Activated T-helper 17 cell treated with anti-CD3 and anti-CD28 coated beads, Interleukin-2, amount 50 U/mL, for 72 hours (primary cell): Measurements from ENCODE around the gene ACTR6. TPM values are rescaled to one million over a fixed set of nuclear protein-coding genes. Genes with fewer than 3 reads are reported as not detected.

Source experiments
- ATAC-seq: fragments of 150-1000 bp; cut with Tn5 transposase; replicated peaks from 2 replicates; pipeline ENCODE4 v1.10.0; 2021; ENCODE audit warnings: mild to moderate bottlenecking, moderate library complexity
- H3K27ac Mint-ChIP-seq: one replicate; pipeline ENCODE4 v1.8.0; 2022; ENCODE audit warnings: mixed read lengths
- H3K27me3 Mint-ChIP-seq: one replicate; pipeline ENCODE4 v1.8.0; 2022; ENCODE audit warnings: mixed read lengths
- H3K36me3 Mint-ChIP-seq: one replicate; pipeline ENCODE4 v1.8.0; 2022; ENCODE audit warnings: low read depth, mild to moderate bottlenecking, mixed read lengths
- H3K4me1 Mint-ChIP-seq: one replicate; pipeline ENCODE4 v1.8.0; 2022; ENCODE audit warnings: mixed read lengths
- H3K4me3 Mint-ChIP-seq: one replicate; pipeline ENCODE4 v1.8.0; 2022; ENCODE audit warnings: mild to moderate bottlenecking, mixed read lengths
- H3K9me3 Mint-ChIP-seq: one replicate; pipeline ENCODE4 v1.8.0; 2022; ENCODE audit warnings: mixed read lengths
- total RNA-seq, 2 donors: library from RNA; stranded (reverse); gene quantifications; one replicate each; pipeline ENCODE4 v1.2.3, GENCODE V29; 2022

Gene ACTR6
- 10 to 100 TPM; 31.0 to 40.6 TPM for total RNA-seq

DNA sequence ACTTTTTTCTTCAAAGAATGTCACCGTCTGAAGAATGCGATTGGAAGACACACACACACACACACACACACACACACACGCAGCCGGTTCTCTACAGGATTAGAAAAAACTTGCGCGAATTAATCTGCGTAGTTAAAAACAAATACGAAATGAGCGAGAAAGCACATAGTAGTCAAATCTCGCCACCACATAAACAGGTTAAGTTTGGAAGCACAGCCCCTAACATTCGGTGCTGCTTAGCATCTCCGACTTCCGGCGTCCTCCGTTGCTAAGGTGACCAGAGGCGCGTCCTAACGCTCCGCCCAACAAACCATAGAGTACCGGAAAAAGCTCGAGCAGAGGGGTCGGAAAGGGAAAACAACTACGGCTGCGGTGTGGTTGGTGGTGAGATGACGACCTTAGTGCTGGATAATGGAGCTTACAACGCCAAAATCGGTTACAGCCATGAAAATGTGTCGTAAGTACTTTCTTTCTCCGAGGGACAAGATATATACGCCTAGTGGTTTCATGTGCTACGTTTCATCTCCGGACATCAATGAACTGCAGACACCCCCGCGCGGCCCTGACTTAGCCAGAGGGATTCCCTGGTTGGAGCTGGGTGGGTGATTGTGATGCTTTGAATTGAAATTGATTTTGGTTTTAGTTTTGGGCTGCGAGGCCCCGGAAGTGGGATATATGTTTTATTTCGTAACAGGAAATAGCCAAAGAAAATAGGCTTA lies at the start of gene ACTR6:
ACTR6 (plus strand) TSS at position 353 of the 719 bp plus-strand sequence; CDS start at position 390, 37 bp downstream.
- peak within 1 kb of the TSS; percentile 98 for H3K27ac Mint-ChIP-seq
- H3K4me3 Mint-ChIP-seq = peak within 1 kb of the TSS; percentile 100
- peaks cover 32% of the 10 kb centered on the region for H3K36me3 Mint-ChIP-seq
- H3K9me3 Mint-ChIP-seq = no peaks in the 10 kb centered on the region
- peaks cover 6% of the 10 kb centered on the region for H3K4me1 Mint-ChIP-seq
- no peaks in the 10 kb centered on the region for H3K27me3 Mint-ChIP-seq
- ATAC-seq = peak; percentile 87

GRCh38 chr12:100151769-100152168 lies 48.8 kb upstream of the ACTR6 start:
- H3K36me3 Mint-ChIP-seq = no peaks in the 10 kb centered on the region
- H3K27ac Mint-ChIP-seq = no peak overlapping the region
- no peak overlapping the region for H3K4me3 Mint-ChIP-seq
- H3K27me3 Mint-ChIP-seq = no peaks in the 10 kb centered on the region
- ATAC-seq = no peak
- H3K9me3 Mint-ChIP-seq = no peaks in the 10 kb centered on the region
- H3K4me1 Mint-ChIP-seq = peaks cover 12% of the 10 kb centered on the region

DNA sequence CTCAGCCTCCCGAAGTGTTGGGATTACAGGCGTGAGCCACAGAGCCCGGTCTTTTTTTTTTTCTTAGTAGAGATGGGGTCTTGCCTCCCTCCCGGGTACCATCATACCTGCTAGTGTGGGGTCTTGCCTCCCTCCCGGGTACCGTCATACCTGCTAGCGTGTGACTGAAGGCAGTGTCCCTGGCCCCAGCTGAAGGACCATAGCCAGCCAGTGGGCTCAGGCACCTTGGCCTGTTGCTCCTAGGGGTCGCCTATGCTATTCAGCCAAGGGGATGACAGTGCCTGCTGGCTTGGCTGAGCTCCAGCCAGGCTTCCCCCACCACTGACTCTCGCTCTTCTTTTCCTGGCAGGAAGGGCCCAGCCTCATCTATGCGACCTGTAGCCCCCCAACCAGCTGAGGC lies 47.5 kb upstream of the ACTR6 start:
- Mint-ChIP-seq H3K36me3 (no peaks in the 10 kb centered on the region), H3K27me3 (no peaks in the 10 kb centered on the region), H3K4me3 (no peak overlapping the region), H3K4me1 (peaks cover 12% of the 10 kb centered on the region), H3K9me3 (no peaks in the 10 kb centered on the region), H3K27ac (no peak overlapping the region)
- ATAC-seq = no peak

DNA sequence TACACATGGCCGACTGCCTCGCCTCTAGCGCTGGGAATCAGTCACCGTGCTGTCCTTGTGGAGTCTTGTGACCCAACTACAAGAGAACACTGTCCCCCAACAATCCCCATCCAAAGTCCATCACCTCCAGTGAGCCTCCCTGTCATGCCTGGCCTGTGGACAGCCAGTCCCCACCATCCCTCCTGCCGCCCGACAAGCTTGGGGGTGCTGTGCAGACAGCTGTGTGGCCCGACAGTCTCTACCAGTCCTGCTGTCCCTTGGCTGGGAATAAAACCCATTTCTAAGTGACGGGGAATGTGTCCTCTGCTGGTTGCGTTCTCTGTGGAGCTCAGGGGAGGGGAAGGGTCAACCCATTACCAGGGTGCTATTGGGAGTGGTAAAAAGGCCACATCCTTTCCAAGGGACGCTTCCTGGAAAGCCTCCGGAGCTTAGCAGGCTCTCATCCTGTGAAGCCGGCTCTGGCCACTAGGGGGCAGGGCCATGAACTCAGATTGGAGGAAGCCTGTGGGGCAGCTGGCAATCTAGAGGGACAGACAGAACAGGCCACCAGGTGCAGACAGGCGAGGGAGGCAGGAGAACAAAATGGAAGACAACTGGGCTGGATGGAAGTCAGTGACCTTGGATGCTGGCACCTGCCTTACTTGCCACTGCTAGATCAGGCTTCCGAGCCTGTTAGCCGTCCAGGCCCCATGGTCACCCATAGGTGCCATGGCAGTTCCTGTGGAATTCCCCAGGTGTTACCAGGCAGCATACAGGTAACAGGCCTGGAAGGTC lies 46.0 kb upstream of the ACTR6 start:
- Mint-ChIP-seq H3K27ac (peak overlapping the region; percentile 39), H3K4me1 (peaks cover 6% of the 10 kb centered on the region), H3K36me3 (no peaks in the 10 kb centered on the region), H3K9me3 (no peaks in the 10 kb centered on the region), H3K27me3 (no peaks in the 10 kb centered on the region), H3K4me3 (no peak overlapping the region)
- peak; percentile 80 for ATAC-seq

DNA sequence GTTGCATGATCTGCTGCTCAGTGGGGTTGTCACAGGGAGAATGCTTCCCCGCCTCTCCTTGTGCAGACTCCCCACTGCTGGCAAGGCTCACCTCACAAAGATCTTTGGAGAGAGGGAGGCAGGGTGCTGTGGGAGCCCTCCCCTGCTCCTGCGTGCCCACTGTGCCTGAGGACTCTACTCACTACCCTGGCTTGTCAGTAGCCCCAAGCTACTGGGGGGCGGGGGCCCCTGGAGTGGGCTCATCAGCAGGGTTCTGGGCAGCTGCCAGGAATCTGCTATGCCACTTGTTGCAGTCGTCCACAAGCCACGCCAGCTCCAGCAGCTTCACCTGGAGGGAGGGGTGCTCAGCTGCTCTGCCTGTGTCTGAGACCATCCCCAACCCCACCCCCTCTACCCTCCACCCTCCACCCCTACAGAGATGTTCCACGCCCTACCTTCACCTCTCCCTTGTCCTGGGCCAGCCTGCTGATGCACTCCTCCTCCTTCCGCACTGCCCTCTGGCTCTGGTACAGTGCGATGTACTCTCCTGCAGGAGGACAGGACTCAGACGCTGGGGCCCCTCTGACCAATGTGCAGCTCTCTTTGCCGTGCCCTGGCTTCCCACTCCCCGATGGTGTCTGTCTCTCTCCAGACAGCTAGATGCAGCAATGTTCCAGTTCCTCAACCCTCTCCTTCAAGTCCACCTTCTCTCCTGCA lies 43.7 kb upstream of the ACTR6 start:
- Mint-ChIP-seq H3K27ac (no peak overlapping the region), H3K4me1 (peaks cover 6% of the 10 kb centered on the region), H3K27me3 (no peaks in the 10 kb centered on the region), H3K9me3 (no peaks in the 10 kb centered on the region), H3K4me3 (no peak overlapping the region), H3K36me3 (no peaks in the 10 kb centered on the region)
- ATAC-seq = peak; percentile 19

DNA sequence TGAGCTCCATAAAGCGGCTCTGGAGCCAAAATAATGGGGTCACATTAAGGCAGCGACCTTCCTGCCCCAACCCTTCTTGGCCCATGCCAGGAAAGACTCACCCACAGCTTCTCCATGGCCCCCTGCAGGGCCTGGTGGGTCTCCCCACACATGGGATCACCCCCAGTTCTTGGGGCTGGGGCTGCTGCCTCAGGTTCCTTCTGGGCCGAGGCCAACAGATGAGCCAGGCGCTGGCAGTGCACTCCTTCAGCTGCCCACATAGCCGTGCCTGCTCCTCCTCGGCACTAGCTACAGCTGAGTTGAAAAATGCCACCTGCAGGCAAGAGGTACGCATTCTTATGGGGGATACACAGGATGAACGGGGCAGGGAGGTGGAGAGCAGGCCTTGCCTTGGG lies 43.2 kb upstream of the ACTR6 start:
- H3K27ac Mint-ChIP-seq = no peak overlapping the region
- no peaks in the 10 kb centered on the region for H3K36me3 Mint-ChIP-seq
- H3K4me1 Mint-ChIP-seq = peaks cover 6% of the 10 kb centered on the region
- H3K9me3 Mint-ChIP-seq = no peaks in the 10 kb centered on the region
- no peak for ATAC-seq
- H3K27me3 Mint-ChIP-seq = no peaks in the 10 kb centered on the region
- no peak overlapping the region for H3K4me3 Mint-ChIP-seq

DNA sequence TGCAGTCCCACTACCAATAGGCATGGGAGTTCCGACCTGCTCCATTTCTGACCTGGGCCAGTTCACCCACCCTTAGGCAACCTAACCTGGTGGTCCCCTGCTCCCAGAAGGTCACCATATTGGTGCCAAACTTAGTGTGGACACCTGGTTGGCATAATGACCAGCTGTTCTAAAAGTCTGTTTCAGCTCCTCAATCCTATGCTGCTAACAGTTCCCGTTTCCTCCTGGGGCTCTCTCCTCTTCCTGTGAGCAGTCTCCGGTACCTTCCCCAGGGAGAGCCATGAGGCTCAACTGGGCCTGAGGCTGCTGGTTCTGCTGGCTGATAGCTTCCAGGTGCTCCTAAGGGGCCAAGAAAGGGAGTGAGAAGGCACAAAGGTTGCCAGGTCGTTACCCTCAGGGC lies 42.1 kb upstream of the ACTR6 start:
- no peak for ATAC-seq
- Mint-ChIP-seq H3K4me3 (no peak overlapping the region), H3K27ac (no peak overlapping the region), H3K36me3 (no peaks in the 10 kb centered on the region), H3K4me1 (peaks cover 6% of the 10 kb centered on the region), H3K9me3 (no peaks in the 10 kb centered on the region), H3K27me3 (no peaks in the 10 kb centered on the region)

GRCh38 chr12:100159391-100160104 lies 41.1 kb upstream of the ACTR6 start:
- no peak overlapping the region for H3K27ac Mint-ChIP-seq
- H3K4me1 Mint-ChIP-seq = peaks cover 12% of the 10 kb centered on the region
- no peaks in the 10 kb centered on the region for H3K27me3 Mint-ChIP-seq
- no peaks in the 10 kb centered on the region for H3K36me3 Mint-ChIP-seq
- H3K4me3 Mint-ChIP-seq = no peak overlapping the region
- H3K9me3 Mint-ChIP-seq = no peaks in the 10 kb centered on the region
- ATAC-seq = no peak

- Mint-ChIP-seq H3K36me3 (no peaks in the 10 kb centered on the region), H3K9me3 (no peaks in the 10 kb centered on the region), H3K4me1 (peaks cover 6% of the 10 kb centered on the region), H3K4me3 (peak overlapping the region; percentile 56), H3K27me3 (no peaks in the 10 kb centered on the region), H3K27ac (peak overlapping the region; percentile 28)
- ATAC-seq = peak; percentile 99
These were observed 37.0 kb upstream of the ACTR6 start for GRCh38 chr12:100163416-100164152.

GRCh38 chr12:100164153-100164704 lies 36.4 kb upstream of the ACTR6 start:
- Mint-ChIP-seq H3K4me1 (peaks cover 6% of the 10 kb centered on the region), H3K9me3 (no peaks in the 10 kb centered on the region), H3K27ac (peak overlapping the region; percentile 28), H3K27me3 (no peaks in the 10 kb centered on the region), H3K4me3 (peak overlapping the region; percentile 56), H3K36me3 (no peaks in the 10 kb centered on the region)
- peak; percentile 7 for ATAC-seq

- no peaks in the 10 kb centered on the region for H3K9me3 Mint-ChIP-seq
- H3K36me3 Mint-ChIP-seq = no peaks in the 10 kb centered on the region
- no peaks in the 10 kb centered on the region for H3K27me3 Mint-ChIP-seq
- peaks cover 6% of the 10 kb centered on the region for H3K4me1 Mint-ChIP-seq
- H3K27ac Mint-ChIP-seq = no peak overlapping the region
- ATAC-seq = no peak
- H3K4me3 Mint-ChIP-seq = no peak overlapping the region
These were observed 35.3 kb upstream of the ACTR6 start for GRCh38 chr12:100165356-100165755.

- Mint-ChIP-seq H3K36me3 (no peaks in the 10 kb centered on the region), H3K4me1 (peaks cover 6% of the 10 kb centered on the region), H3K9me3 (no peaks in the 10 kb centered on the region), H3K27me3 (no peaks in the 10 kb centered on the region), H3K4me3 (no peak overlapping the region), H3K27ac (no peak overlapping the region)
- no peak for ATAC-seq
These were observed 34.4 kb upstream of the ACTR6 start for GRCh38 chr12:100166232-100166631.

GRCh38 chr12:100168562-100168961 lies 32.1 kb upstream of the ACTR6 start:
- Mint-ChIP-seq H3K4me1 (peaks cover 6% of the 10 kb centered on the region), H3K4me3 (no peak overlapping the region), H3K27ac (no peak overlapping the region), H3K36me3 (peaks cover 12% of the 10 kb centered on the region), H3K9me3 (no peaks in the 10 kb centered on the region), H3K27me3 (no peaks in the 10 kb centered on the region)
- no peak for ATAC-seq
